ENCODE results near the gene CCDC187.

- TF ChIP-seq POLR2A (IDR thresholded peaks at IDR 0.05) (no peak), CTCF (IDR thresholded peaks at IDR 0.05) (no peak)
These were observed 22.2 kb downstream of the CCDC187 start for GRCh38 chr9:136281421-136282271.
